Panc1 (cell line): ENCODE results near the gene ERCC2. TPM values are rescaled to one million over a fixed set of nuclear protein-coding genes. Genes with fewer than 3 reads are reported as not detected.

ENCODE experiments used
- ATAC-seq: fragments of 200-7000 bp; cut with Tn5 transposase; 2 replicates; pipeline ENCODE4 v1.9.1; 2020; ENCODE audit warnings: mild to moderate bottlenecking, moderate library complexity
- BruUV-seq: library from RNA; stranded (reverse); fragments of 400-500 nt; replicated peaks from 2 replicates; lab custom pipeline; 2021; lab: Mats Ljungman, UMichigan
- CTCF ChIA-PET: fragments of 300-600 bp; sonication (Branson Sonifier 250); formaldehyde crosslinking; loops from one replicate; lab custom pipeline; 2022; ENCODE audit warnings: antibody characterized with exemption; lab: Charles Lee
- POLR2A ChIA-PET: fragments of 300-600 bp; sonication (Branson Sonifier 250); formaldehyde crosslinking; loops from one replicate; lab custom pipeline; 2022; ENCODE audit warnings: antibody characterized with exemption; lab: Charles Lee
- DNase-seq: peaks from one replicate; pipeline ENCODE4 v3.0.0-alpha.2; 2010; ENCODE audit warnings: low read depth, low spot score
- H3K27ac ChIP-seq: 2 replicates; pipeline ENCODE4 v1.5.1; 2011; ENCODE audit warnings: mild to moderate bottlenecking, low read length, inconsistent platforms
- H3K27me3 ChIP-seq: fragments of 200-500 bp; sonication (Bioruptor generic); 2 replicates; pipeline ENCODE4 v1.6.0; 2014; ENCODE audit warnings: low read length, inconsistent platforms; ENCODE audit not compliant: control insufficient read depth, insufficient read depth
- H3K36me3 ChIP-seq: fragments of 200-500 bp; sonication (Bioruptor generic); 2 replicates; pipeline ENCODE4 v1.5.1; 2014; ENCODE audit warnings: inconsistent platforms, mild to moderate bottlenecking, low read length, moderate library complexity; ENCODE audit not compliant: control insufficient read depth, insufficient read depth
- H3K4me1 ChIP-seq: 2 replicates; pipeline ENCODE4 v1.5.1; 2011; ENCODE audit warnings: inconsistent platforms, mild to moderate bottlenecking, low read length, moderate library complexity; ENCODE audit not compliant: control insufficient read depth, insufficient read depth
- H3K4me3 ChIP-seq, 2 experiments: 2 replicates each; pipeline ENCODE4 v1.5.1; 2011 to 2012; ENCODE audit warnings: low read depth in 2 of 2, low read length in 2 of 2, mild to moderate bottlenecking in 2 of 2, inconsistent platforms in 1 of 2, moderate library complexity in 1 of 2
- H3K9me3 ChIP-seq: fragments of 200-500 bp; sonication (Bioruptor generic); 2 replicates; pipeline ENCODE4 v1.5.1; 2014; ENCODE audit warnings: low read depth, mild to moderate bottlenecking, inconsistent platforms, low read length, moderate library complexity; ENCODE audit not compliant: control insufficient read depth, insufficient read depth
- POLR2AphosphoS5 ChIP-seq: IDR thresholded peaks from 2 replicates; pipeline ENCODE4 v1.6.1; 2012; ENCODE audit warnings: mild to moderate bottlenecking, low read depth, low read length, moderate library complexity
- SIN3A ChIP-seq: IDR thresholded peaks from 2 replicates; pipeline ENCODE4 v1.6.1; 2012; ENCODE audit warnings: low read depth, mild to moderate bottlenecking, low read length, moderate library complexity, borderline replicate concordance; ENCODE audit not compliant: insufficient read depth
- TCF7L2 ChIP-seq: IDR thresholded peaks from 2 replicates; pipeline ENCODE4 v1.6.1; 2011; ENCODE audit warnings: mild to moderate bottlenecking, low read depth, low read length, inconsistent platforms
- in situ Hi-C: cut with HindIII; loops from 2 replicates; pipeline ENCODE4 v1.10.0; 2016; ENCODE audit warnings: low sequenced_read_pairs, low pct_unique_long_range_greater_than_20kb
- intact Hi-C: fragments of 100-400 bp; cut with micrococcal nuclease; formaldehyde crosslinking; loops from one replicate; pipeline ENCODE4 v1.10.0; 2022; ENCODE audit not compliant: unreplicated experiment
- total RNA-seq: library from RNA; stranded (reverse); gene quantifications from one replicate; pipeline ENCODE4 v1.2.1, GENCODE V29; 2021; ENCODE audit not compliant: unreplicated experiment
- TF ChIP-seq, protein P1 (sequence below), 2 experiments: IDR thresholded peaks; 2 replicates each; pipeline ENCODE4 v1.6.1; 2011 to 2012; ENCODE audit warnings: low read depth in 2 of 2, control low read depth in 1 of 2, low read length in 1 of 2, mild to moderate bottlenecking in 1 of 2, moderate library complexity in 1 of 2; ENCODE audit not compliant: insufficient read depth in 1 of 2
- TF ChIP-seq, protein P2 (sequence below): fragments of 450-650 bp; IDR thresholded peaks from 2 replicates; pipeline ENCODE4 v1.5.1; 2017; ENCODE audit warnings: mild to moderate bottlenecking

ERCC2 gene
- total RNA-seq, 1 experiment from 2014 or later: 32.5 TPM

DNA sequence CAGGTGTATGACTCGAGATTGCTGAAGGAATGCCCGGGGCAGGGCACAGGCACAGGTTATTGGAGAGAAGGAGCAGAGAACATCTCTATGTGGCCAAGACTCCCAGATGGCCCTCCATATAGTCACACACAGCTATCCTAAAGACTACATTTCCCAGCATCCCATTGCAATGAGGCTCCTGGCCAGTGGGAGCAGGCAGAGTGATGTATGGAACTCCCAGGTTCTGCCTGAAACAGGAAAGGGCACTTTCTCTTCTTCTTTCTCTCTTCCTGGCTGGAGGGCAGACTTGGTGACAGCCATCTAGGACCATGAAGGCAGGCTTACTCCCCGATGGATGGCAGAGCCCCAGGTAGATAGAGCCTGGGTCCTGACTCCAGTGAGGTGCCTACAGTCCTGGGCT is 21.0 kb upstream of the ERCC2 start:
- ChIA-PET POLR2A (no interaction called here), CTCF (no interaction called here)
- TF ChIP-seq, protein P1, sequence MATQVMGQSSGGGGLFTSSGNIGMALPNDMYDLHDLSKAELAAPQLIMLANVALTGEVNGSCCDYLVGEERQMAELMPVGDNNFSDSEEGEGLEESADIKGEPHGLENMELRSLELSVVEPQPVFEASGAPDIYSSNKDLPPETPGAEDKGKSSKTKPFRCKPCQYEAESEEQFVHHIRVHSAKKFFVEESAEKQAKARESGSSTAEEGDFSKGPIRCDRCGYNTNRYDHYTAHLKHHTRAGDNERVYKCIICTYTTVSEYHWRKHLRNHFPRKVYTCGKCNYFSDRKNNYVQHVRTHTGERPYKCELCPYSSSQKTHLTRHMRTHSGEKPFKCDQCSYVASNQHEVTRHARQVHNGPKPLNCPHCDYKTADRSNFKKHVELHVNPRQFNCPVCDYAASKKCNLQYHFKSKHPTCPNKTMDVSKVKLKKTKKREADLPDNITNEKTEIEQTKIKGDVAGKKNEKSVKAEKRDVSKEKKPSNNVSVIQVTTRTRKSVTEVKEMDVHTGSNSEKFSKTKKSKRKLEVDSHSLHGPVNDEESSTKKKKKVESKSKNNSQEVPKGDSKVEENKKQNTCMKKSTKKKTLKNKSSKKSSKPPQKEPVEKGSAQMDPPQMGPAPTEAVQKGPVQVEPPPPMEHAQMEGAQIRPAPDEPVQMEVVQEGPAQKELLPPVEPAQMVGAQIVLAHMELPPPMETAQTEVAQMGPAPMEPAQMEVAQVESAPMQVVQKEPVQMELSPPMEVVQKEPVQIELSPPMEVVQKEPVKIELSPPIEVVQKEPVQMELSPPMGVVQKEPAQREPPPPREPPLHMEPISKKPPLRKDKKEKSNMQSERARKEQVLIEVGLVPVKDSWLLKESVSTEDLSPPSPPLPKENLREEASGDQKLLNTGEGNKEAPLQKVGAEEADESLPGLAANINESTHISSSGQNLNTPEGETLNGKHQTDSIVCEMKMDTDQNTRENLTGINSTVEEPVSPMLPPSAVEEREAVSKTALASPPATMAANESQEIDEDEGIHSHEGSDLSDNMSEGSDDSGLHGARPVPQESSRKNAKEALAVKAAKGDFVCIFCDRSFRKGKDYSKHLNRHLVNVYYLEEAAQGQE (IDR thresholded peaks at IDR 0.05; ENCODE audit: insufficient read depth in 1 of 2, low read depth in 2 of 2, low read length in 1 of 2): no peak
- no peak for TF ChIP-seq TCF7L2
- no peak for TF ChIP-seq POLR2AphosphoS5
- no peak for TF ChIP-seq SIN3A
- TF ChIP-seq, protein P2, sequence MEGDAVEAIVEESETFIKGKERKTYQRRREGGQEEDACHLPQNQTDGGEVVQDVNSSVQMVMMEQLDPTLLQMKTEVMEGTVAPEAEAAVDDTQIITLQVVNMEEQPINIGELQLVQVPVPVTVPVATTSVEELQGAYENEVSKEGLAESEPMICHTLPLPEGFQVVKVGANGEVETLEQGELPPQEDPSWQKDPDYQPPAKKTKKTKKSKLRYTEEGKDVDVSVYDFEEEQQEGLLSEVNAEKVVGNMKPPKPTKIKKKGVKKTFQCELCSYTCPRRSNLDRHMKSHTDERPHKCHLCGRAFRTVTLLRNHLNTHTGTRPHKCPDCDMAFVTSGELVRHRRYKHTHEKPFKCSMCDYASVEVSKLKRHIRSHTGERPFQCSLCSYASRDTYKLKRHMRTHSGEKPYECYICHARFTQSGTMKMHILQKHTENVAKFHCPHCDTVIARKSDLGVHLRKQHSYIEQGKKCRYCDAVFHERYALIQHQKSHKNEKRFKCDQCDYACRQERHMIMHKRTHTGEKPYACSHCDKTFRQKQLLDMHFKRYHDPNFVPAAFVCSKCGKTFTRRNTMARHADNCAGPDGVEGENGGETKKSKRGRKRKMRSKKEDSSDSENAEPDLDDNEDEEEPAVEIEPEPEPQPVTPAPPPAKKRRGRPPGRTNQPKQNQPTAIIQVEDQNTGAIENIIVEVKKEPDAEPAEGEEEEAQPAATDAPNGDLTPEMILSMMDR: no peak
- no TSS peak for BruUV-seq
- no peaks in the 10 kb centered on the region for H3K9me3 ChIP-seq
- no peaks in the 10 kb centered on the region for H3K27me3 ChIP-seq
- DNase-seq: no peak
- H3K36me3 ChIP-seq: no peaks in the 10 kb centered on the region; the same call in 1 of the 2 replicates
- H3K4me3 ChIP-seq: no peak overlapping the region
- no peak overlapping the region for H3K27ac ChIP-seq
- intact Hi-C loops: no loop called here
- in situ Hi-C loops: no loop called here
- ATAC-seq: peak; percentile 84
- H3K4me1 ChIP-seq: no peaks in the 10 kb centered on the region

DNA sequence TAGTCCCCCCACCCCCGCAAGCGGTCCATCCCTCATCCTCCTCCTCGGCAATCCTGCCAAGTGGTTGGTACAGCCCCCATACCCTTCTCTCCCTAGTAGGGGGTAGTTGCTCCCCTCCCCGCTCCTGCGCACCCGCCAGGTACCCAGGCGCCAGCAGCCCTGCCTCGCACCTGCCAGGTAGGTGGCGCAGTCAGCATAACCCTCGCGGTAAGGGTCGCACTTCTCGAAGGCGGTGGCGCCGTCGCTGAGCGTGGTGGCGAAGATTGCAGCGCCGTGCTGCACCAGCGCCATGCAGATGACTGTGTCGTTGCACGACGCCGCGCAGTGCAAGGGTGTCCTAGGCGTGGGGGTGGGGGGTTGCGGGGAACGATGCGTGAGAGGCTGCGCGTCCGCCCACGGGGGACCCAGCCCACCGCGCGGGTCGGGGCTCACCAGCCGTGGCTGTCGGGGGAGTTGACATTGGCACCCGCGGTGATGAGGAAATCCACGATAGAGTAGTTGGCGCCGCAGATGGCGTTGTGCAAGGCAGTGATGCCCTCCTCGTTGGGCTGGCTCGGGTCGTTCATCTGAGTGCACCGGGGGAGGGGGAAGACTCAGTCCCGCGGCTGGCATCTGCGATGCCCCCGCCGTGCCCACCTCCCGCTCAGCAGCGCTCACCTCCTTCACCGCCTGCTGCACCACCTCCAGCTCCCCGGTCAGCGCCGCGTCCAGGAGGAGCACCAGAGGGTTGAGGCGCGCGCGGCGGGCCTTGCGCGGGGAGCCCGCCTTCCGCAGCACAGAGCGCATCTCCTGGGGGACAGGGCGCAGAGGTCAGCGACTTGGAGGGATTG is 15.2 kb upstream of the ERCC2 start:
- TF ChIP-seq SIN3A: no peak
- TF ChIP-seq POLR2AphosphoS5: no peak
- TF ChIP-seq, protein P1 (IDR thresholded peaks at IDR 0.05; ENCODE audit: insufficient read depth in 1 of 2, low read depth in 2 of 2, low read length in 1 of 2): no peak
- TF ChIP-seq TCF7L2: no peak
- TF ChIP-seq, protein P2: no peak
- ChIA-PET CTCF (no interaction called here), POLR2A (no interaction called here)
- no peak overlapping the region for H3K4me3 ChIP-seq
- DNase-seq (no peak), ATAC-seq (no peak)
- no peaks in the 10 kb centered on the region for H3K36me3 ChIP-seq
- H3K9me3 ChIP-seq: no peaks in the 10 kb centered on the region
- in situ Hi-C loops: no loop called here
- no peaks in the 10 kb centered on the region for H3K4me1 ChIP-seq
- H3K27ac ChIP-seq: no peak overlapping the region
- intact Hi-C loops: no loop called here
- BruUV-seq: no TSS peak
- H3K27me3 ChIP-seq: no peaks in the 10 kb centered on the region
